HG03025 (cell line): ENCODE measurements around the gene CFAP20.
"Not testable (repeated sequence)": the region's sequence is repeated elsewhere in the genome, so short reads cannot be mapped to it uniquely, and the experiment has no call there.

Source experiments
- ATAC-seq: cut with Tn5 transposase; IDR thresholded peaks from one replicate; pipeline ENCODE4 v1.9.1; 2021; ENCODE audit warnings: mild to moderate bottlenecking, moderate library complexity; ENCODE audit not compliant: unreplicated experiment, low FRiP score

The CFAP20 gene

GRCh38 chr16:58072134-58072533, 57.0 kb downstream of the CFAP20 start:
- ATAC-seq = not testable (repeated sequence)

DNA sequence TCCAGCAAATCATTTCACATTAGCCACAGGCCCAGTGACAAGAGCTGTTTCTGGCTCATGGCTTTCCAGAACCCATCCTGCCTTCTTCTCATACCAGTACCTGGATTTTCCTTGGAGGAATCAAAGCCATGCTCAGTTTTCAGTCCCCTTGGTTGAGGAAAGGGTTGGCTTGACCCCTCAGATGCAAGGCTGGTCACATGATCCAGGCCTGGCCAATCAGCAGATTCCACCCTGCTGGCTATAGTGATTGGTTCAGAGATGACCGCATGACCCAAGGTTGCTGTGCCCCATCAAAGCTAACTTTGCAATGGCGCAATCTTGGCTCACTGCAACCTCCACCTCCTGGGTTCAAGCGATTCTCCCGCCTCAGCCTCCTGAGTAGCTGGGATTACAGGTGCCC, 58.6 kb downstream of the CFAP20 start:
- no peak for ATAC-seq
